ENCODE measurements around the gene KDM4F.

GRCh38 chr11:95086151-95086550, 36.9 kb downstream of the KDM4F start:
- TF ChIP-seq CTCF (IDR thresholded peaks at IDR 0.05) (no peak), POLR2A (IDR thresholded peaks at IDR 0.05) (no peak), POLR2AphosphoS5 (IDR thresholded peaks at IDR 0.05; ENCODE audit: insufficient read depth in 1 of 2, low read depth in 1 of 2) (no peak)
